Measurements from ENCODE around the gene TNRC18. TPM values are rescaled to one million over a fixed set of nuclear protein-coding genes. Genes with fewer than 3 reads are reported as not detected.
"Not testable (repeated sequence)": the region's sequence is repeated elsewhere in the genome, so short reads cannot be mapped to it uniquely, and the experiment has no call there.

Gene TNRC18
- total RNA-seq, 1 experiment from 2014 or later = 159 TPM

GRCh38 chr7:5322621-5323410 is 100.8 kb downstream of the TNRC18 start:
- Histone ChIP-seq H4K20me1 (ENCODE audit: insufficient read depth) (peaks cover 4% of the 10 kb centered on the region; the same call in 1 of the 2 replicates), H3K9me3 (ENCODE audit: insufficient read depth, low read depth) (peaks cover 7% of the 10 kb centered on the region; the same call in 1 of the 2 replicates), H3K36me3 (ENCODE audit: low read depth) (peaks cover 22% of the 10 kb centered on the region; the same call in 1 of the 2 replicates), H2AFZ (no peak overlapping the region), H3K9me2 (ENCODE audit: insufficient read depth) (no peaks in the 10 kb centered on the region), H3K27me3 (ENCODE audit: insufficient read depth, low read depth) (no peaks in the 10 kb centered on the region), H3K4me3 (no peak overlapping the region), H3K4me1 (replicated peaks; ENCODE audit: insufficient read depth) (no peaks in the 10 kb centered on the region), H3K4me2 (no peak overlapping the region), H3K27ac (no peak overlapping the region), H3F3A (ENCODE audit: insufficient read depth, low read depth) (no peaks in the 10 kb centered on the region; the same call in 1 of the 2 replicates), H3K79me2 (ENCODE audit: low read depth) (no peaks in the 10 kb centered on the region)
- TF ChIP-seq CTCF (conservative IDR thresholded peaks at IDR 0.05) = no peak
- no peak for TF ChIP-seq EZH2 (IDR thresholded peaks at IDR 0.05; ENCODE audit: low read depth)
- no TSS peak for BruUV-seq (replicated peaks)
- ChIA-PET POLR2A (ENCODE audit: unreplicated experiment) (no interaction called here), CTCF (no interaction called here)
- intact Hi-C loops (cut with micrococcal nuclease; ENCODE audit: unreplicated experiment) = no loop called here
- no peak for DNase-seq

- ChIA-PET CTCF (no interaction called here), POLR2A (ENCODE audit: unreplicated experiment) (no interaction called here)
- H3K4me1 ChIP-seq (replicated peaks; ENCODE audit: insufficient read depth) = no peaks in the 10 kb centered on the region
- TF ChIP-seq EZH2 (IDR thresholded peaks at IDR 0.05; ENCODE audit: low read depth) (no peak), CTCF (conservative IDR thresholded peaks at IDR 0.05) (no peak)
- no peaks in the 10 kb centered on the region for H3K9me2 ChIP-seq (ENCODE audit: insufficient read depth)
- H4K20me1 ChIP-seq (ENCODE audit: insufficient read depth) = peaks cover 4% of the 10 kb centered on the region; the same call in 1 of the 2 replicates
- H3K9me3 ChIP-seq (ENCODE audit: insufficient read depth, low read depth) = peaks cover 7% of the 10 kb centered on the region; the same call in 1 of the 2 replicates
- no peak overlapping the region for H3K4me2 ChIP-seq
- intact Hi-C loops (cut with micrococcal nuclease; ENCODE audit: unreplicated experiment) = no loop called here
- no peak overlapping the region for H3K4me3 ChIP-seq
- no peaks in the 10 kb centered on the region for H3K27me3 ChIP-seq (ENCODE audit: insufficient read depth, low read depth)
- BruUV-seq (replicated peaks) = no TSS peak
- no peaks in the 10 kb centered on the region for H3F3A ChIP-seq (ENCODE audit: insufficient read depth, low read depth)
- DNase-seq = no peak
- H3K36me3 ChIP-seq (ENCODE audit: low read depth) = peaks cover 22% of the 10 kb centered on the region
- no peak overlapping the region for H3K27ac ChIP-seq
- H2AFZ ChIP-seq = no peak overlapping the region
- no peaks in the 10 kb centered on the region for H3K79me2 ChIP-seq (ENCODE audit: low read depth)
Measured at GRCh38 chr7:5320802-5321396, 102.7 kb downstream of the TNRC18 start.

GRCh38 chr7:5320391-5320790 is 103.2 kb downstream of the TNRC18 start:
- Histone ChIP-seq H2AFZ (no peak overlapping the region), H3K9me3 (ENCODE audit: insufficient read depth, low read depth) (peaks cover 7% of the 10 kb centered on the region; the same call in 1 of the 2 replicates), H3K27me3 (ENCODE audit: insufficient read depth, low read depth) (no peaks in the 10 kb centered on the region), H3K9me2 (ENCODE audit: insufficient read depth) (no peaks in the 10 kb centered on the region), H3F3A (ENCODE audit: insufficient read depth, low read depth) (no peaks in the 10 kb centered on the region), H4K20me1 (ENCODE audit: insufficient read depth) (peaks cover 4% of the 10 kb centered on the region; the same call in 1 of the 2 replicates), H3K36me3 (ENCODE audit: low read depth) (peaks cover 22% of the 10 kb centered on the region), H3K27ac (no peak overlapping the region), H3K4me2 (no peak overlapping the region), H3K4me3 (no peak overlapping the region), H3K79me2 (ENCODE audit: low read depth) (no peaks in the 10 kb centered on the region), H3K4me1 (replicated peaks; ENCODE audit: insufficient read depth) (no peaks in the 10 kb centered on the region)
- intact Hi-C loops (cut with micrococcal nuclease; ENCODE audit: unreplicated experiment) = no loop called here
- ChIA-PET POLR2A (ENCODE audit: unreplicated experiment) (no interaction called here), CTCF (no interaction called here)
- no peak for DNase-seq
- TF ChIP-seq CTCF (conservative IDR thresholded peaks at IDR 0.05) (no peak), EZH2 (IDR thresholded peaks at IDR 0.05; ENCODE audit: low read depth) (no peak)
- BruUV-seq (replicated peaks) = no TSS peak

- H3K27ac ChIP-seq; H3K9me2 ChIP-seq (ENCODE audit: insufficient read depth); H3K4me1 ChIP-seq (replicated peaks; ENCODE audit: insufficient read depth); DNase-seq; H3K4me3 ChIP-seq; H3K9me3 ChIP-seq (ENCODE audit: insufficient read depth, low read depth); POLR2A ChIA-PET (ENCODE audit: unreplicated experiment); BruUV-seq (replicated peaks); H2AFZ ChIP-seq; intact Hi-C loops (cut with micrococcal nuclease; ENCODE audit: unreplicated experiment); H4K20me1 ChIP-seq (ENCODE audit: insufficient read depth); H3K4me2 ChIP-seq; H3K79me2 ChIP-seq (ENCODE audit: low read depth); H3F3A ChIP-seq (ENCODE audit: insufficient read depth, low read depth); H3K27me3 ChIP-seq (ENCODE audit: insufficient read depth, low read depth): not testable (repeated sequence)
- CTCF ChIA-PET = interaction anchor here (0.6 kb wide), 1 partner anchor 11 kb away, joined by 4 read pairs; no protein-coding TSS in a partner anchor
- H3K36me3 ChIP-seq (ENCODE audit: low read depth) = peaks cover 16% of the 10 kb centered on the region
Measured at GRCh38 chr7:5318613-5319012, 105.0 kb downstream of the TNRC18 start.
